ENCODE measurements around the gene ANKFN1.

ANKFN1 gene

GRCh38 chr17:56141046-56141839 lies 12.0 kb upstream of the ANKFN1 start:
- DNase-seq, result no peak

DNA sequence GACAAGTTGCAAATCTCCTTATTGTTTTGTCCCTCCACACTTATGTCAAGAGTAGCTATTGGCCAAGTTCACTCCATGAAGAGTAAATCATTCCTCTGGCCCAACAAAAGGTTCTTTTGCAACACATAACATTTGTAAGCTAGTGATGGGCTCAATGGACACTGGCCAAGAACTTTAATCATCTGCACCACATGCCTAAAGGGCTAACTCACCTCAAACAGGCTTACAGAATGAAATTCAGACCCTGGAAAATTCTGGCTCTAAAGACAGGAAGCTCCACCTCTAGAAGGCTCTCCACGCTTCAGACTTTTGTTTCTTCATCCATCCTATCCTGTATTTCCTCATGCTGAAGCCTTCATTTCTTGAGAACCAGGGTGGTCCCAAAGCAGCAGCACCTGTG lies 10.9 kb upstream of the ANKFN1 start:
- DNase-seq, result no peak
- in situ Hi-C loops (cut with HindIII; ENCODE audit: low pct_ligation_motif_present, low pct_unique_long_range_greater_than_20kb, low sequenced_read_pairs), result no loop called here

More at GRCh38 chr17:56141046-56141839, 12.0 kb upstream of the ANKFN1 start:
- in situ Hi-C loops (cut with HindIII; ENCODE audit: low pct_ligation_motif_present, low pct_unique_long_range_greater_than_20kb, low sequenced_read_pairs), result no loop called here

- no peak for DNase-seq
- in situ Hi-C loops (cut with HindIII; ENCODE audit: low pct_ligation_motif_present, low pct_unique_long_range_greater_than_20kb, low sequenced_read_pairs), result no loop called here
Observed at GRCh38 chr17:56142781-56143180, 10.5 kb upstream of the ANKFN1 start.

GRCh38 chr17:56144223-56144622 lies 9.1 kb upstream of the ANKFN1 start:
- no peak for DNase-seq
- in situ Hi-C loops (cut with HindIII; ENCODE audit: low pct_ligation_motif_present, low pct_unique_long_range_greater_than_20kb, low sequenced_read_pairs), result no loop called here

DNA sequence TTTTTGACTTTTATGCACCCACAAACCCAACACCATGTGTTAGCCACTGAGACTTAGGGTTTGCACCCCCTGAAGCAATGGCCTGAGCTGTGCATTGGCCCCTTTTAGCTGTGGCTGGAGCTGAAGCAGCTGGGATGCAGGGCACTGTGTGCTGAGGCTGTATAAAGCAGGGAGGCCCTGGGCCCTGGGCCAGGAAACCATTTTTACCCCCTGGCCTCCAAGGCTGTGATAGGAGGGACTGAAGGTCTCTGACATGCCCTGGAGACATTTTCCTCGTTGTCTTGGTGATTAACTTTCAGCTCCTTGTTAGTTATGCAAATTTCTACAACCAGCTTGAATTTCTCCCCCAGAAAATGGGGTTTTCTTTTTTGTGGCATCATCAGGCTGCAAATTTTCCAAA lies 6.7 kb upstream of the ANKFN1 start:
- DNase-seq, result no peak
- in situ Hi-C loops (cut with HindIII; ENCODE audit: low pct_ligation_motif_present, low pct_unique_long_range_greater_than_20kb, low sequenced_read_pairs), result no loop called here

DNA sequence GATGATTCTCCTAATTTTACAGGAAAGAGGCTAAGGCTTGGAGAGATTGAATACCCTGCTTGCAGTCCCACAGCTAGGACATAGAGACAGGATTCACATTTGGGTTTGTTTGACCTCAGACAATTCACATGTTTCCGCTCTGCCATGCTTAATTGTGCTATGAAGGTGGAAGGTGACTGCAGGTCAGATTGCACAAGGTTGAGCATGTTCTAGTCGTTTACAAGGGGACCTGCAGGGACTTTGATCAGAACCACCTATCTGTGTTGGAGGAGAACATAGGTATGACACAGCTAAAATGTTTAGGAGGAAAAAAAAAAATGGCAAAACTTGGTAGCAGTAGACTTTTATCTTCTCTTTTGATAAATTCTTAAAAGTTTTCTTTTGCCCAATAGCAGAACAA lies 4.9 kb upstream of the ANKFN1 start:
- DNase-seq, result no peak
- in situ Hi-C loops (cut with HindIII; ENCODE audit: low pct_ligation_motif_present, low pct_unique_long_range_greater_than_20kb, low sequenced_read_pairs), result no loop called here

- no peak for DNase-seq
- in situ Hi-C loops (cut with HindIII; ENCODE audit: low pct_ligation_motif_present, low pct_unique_long_range_greater_than_20kb, low sequenced_read_pairs), result no loop called here
Observed at GRCh38 chr17:56149266-56150036, 3.8 kb upstream of the ANKFN1 start.

- in situ Hi-C loops (cut with HindIII; ENCODE audit: low pct_ligation_motif_present, low pct_unique_long_range_greater_than_20kb, low sequenced_read_pairs), result no loop called here
- DNase-seq, result no peak
Observed at GRCh38 chr17:56150649-56151048, 2.6 kb upstream of the ANKFN1 start.

- no peak for DNase-seq
- in situ Hi-C loops (cut with HindIII; ENCODE audit: low pct_ligation_motif_present, low pct_unique_long_range_greater_than_20kb, low sequenced_read_pairs), result no loop called here
Observed at GRCh38 chr17:56157845-56158244, 4.6 kb downstream of the ANKFN1 start.

- in situ Hi-C loops (cut with HindIII; ENCODE audit: low pct_ligation_motif_present, low pct_unique_long_range_greater_than_20kb, low sequenced_read_pairs), result no loop called here
- DNase-seq, result no peak
Observed at GRCh38 chr17:56158344-56158743, 5.1 kb downstream of the ANKFN1 start.

DNA sequence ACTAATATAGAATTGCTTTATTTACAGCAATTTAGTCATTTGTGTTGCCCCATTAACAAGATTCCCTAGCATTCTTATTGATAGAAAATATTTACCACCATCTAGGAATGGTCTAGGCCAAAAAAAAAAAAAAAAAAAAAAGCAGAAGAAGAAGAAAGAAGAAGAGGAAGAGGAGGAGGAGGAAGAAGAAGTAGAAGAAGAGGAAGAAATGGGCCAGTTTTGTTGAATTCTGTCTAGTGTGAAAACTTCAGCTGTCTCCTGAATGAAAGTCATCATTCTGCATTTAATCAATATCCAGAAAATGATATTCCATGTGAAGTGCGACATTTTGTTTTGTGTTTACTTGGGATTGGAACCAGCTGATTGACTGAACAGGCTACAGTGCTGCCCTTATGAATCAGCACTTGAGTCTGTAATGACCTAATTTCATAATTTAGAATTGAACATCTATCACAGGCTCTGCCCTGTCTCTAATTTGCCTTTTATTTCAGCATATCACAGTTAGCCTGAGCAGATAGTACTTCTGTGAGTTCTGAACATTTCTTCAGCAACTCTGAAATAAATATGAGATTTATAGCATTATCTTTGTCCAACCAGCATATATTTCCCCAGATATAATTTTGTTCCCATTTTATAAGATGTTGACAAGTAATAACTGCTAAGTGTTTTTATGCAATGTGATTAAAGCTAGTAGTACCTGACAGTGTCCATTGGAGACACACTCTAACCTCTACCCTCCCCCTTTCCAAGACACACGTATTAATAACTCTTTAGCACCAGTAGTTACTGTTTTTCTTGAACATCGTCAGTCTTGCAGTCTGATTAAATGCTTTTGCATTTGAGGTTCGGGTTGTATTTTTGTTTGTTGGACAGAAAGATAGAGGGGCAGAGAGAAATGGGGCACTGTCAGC lies 5.9 kb downstream of the ANKFN1 start:
- in situ Hi-C loops (cut with HindIII; ENCODE audit: low pct_ligation_motif_present, low pct_unique_long_range_greater_than_20kb, low sequenced_read_pairs), result no loop called here
- DNase-seq, result no peak

DNA sequence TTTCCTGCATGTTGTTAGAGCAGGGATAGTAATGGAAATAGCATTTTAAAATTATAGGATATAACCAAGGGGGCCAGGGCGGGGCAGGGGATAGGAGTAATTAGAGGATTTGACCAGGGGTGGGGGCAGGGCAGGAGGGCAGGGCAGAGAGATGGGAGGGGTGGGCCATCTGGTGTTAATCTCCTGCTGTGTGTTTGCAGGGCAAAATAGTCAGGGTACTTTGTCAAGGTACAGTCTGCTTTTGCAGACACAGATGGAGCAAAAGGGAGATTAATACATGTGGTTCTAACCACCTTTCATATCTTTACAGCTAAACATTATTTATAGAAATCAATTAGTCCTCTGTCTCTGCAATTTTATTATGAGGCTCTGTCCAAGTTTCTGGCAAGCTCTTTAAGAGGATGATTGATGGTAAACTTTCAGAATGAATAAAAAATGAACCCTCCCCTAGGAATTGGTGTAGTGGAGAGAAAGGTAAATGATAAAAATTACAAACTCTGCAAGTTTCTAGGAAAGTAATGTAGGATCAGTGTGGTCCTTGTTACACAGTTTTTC lies 6.6 kb downstream of the ANKFN1 start:
- in situ Hi-C loops (cut with HindIII; ENCODE audit: low pct_ligation_motif_present, low pct_unique_long_range_greater_than_20kb, low sequenced_read_pairs), result no loop called here
- DNase-seq, result no peak

DNA sequence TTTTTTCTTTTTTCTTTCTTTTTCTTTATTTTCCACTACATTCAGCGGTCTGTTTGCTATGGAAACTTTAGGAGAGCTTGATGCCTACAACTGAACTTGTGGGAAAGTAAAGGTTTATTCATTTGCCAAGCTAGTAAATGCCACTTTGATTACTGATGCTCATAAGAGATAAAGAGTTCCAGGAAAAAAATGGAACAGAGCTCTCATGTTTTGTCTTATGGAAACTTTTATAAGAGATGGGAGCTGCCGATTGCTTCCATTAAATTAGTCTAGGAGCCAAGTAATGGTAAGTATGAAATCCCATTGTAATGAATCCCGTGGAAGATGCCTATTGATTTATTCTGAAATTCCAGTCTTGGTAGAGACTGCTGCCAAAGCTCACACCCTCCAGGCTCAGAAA lies 7.1 kb downstream of the ANKFN1 start:
- in situ Hi-C loops (cut with HindIII; ENCODE audit: low pct_ligation_motif_present, low pct_unique_long_range_greater_than_20kb, low sequenced_read_pairs), result no loop called here
- DNase-seq, result no peak

- no peak for DNase-seq
- in situ Hi-C loops (cut with HindIII; ENCODE audit: low pct_ligation_motif_present, low pct_unique_long_range_greater_than_20kb, low sequenced_read_pairs), result no loop called here
Observed at GRCh38 chr17:56165072-56165641, 11.9 kb downstream of the ANKFN1 start.

GRCh38 chr17:56167491-56167890 lies 14.2 kb downstream of the ANKFN1 start:
- in situ Hi-C loops (cut with HindIII; ENCODE audit: low pct_ligation_motif_present, low pct_unique_long_range_greater_than_20kb, low sequenced_read_pairs), result no loop called here
- no peak for DNase-seq

DNA sequence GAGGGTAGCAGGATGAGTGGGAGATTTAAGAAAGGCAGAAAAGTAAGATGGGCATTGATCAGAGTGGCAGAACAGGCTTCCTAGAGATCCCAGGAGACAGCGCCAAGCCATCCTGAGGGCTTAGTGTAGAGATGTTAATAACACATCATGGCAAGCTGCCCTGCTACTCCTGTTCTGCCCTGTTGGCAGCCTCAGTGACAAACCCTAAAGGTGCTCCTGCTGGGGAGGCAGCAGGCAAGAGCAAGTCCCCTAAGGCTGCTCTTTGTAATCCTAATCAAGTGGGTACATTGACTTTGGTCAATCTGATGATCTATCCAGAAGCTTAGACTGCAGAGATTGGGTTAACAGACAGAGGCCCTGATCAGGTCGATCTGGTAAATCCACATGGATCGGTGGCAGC lies 16.3 kb downstream of the ANKFN1 start:
- no peak for DNase-seq
- in situ Hi-C loops (cut with HindIII; ENCODE audit: low pct_ligation_motif_present, low pct_unique_long_range_greater_than_20kb, low sequenced_read_pairs), result no loop called here

DNA sequence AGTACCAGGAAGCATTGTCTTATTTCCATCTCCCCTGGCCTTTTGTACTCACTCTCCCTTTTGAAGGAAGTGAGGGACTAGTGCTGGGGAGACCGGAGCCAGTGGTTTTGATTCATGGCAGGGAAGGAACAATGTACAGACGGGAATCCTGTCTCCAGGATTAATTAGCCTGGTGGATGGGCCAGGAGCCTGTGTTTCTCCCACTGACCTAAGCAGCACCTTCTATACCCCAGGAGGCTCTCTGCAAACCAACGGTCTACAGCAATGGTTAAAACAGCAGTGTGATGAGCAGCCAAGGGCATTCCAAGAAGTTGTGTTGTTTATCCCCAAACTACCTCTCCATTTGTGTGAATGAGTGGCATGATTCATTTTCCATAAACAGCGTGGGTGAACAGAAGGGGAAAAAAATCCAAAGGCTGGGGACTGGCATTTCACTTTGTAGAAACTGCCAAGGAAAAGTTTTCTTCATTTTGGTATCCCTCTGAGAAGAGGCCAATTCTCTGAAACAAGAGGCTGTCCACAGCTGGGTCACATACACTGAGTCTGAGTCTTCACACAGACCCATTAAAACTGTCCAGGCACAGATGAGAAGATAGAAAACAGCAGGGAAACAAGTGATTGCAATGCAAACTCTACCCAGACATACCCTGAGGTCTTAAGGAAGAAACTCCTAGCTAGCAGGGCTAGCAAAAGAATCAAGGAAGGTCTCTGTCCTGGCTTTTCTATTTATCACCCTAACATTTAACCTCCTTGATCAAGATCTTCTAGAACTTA lies 18.1 kb downstream of the ANKFN1 start:
- in situ Hi-C loops (cut with HindIII; ENCODE audit: low pct_ligation_motif_present, low pct_unique_long_range_greater_than_20kb, low sequenced_read_pairs), result no loop called here
- DNase-seq, result no peak

DNA sequence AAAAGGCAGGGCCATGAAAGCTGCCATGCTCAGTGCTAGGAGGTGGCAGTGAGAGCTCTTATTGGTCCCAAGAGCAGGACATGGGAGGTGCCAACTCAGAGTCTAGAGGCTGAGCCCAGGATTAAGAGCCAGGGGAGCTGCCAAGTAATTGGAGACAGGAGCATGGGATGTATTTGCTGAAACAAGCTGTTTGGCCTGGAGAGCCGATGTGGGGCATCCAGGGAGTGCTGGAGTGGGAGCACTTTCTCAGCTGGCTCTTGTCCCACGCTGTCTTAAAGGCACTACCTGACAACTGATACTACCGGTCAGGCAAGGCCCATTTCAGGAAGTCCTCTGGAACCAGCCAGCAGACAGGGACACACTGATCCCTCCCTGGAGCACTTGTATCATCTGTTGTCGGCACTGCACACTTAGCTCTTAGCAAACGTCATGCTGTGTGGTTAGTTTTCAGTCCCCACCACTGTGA lies 19.3 kb downstream of the ANKFN1 start:
- in situ Hi-C loops (cut with HindIII; ENCODE audit: low pct_ligation_motif_present, low pct_unique_long_range_greater_than_20kb, low sequenced_read_pairs), result no loop called here
- DNase-seq, result no peak

All from ACHN (cell line).